CD14-positive monocyte (primary cell): ENCODE measurements around the gene FAM117B. TPM values are rescaled to one million over a fixed set of nuclear protein-coding genes. Genes with fewer than 3 reads are reported as not detected.

Experiments
- DNase-seq, 3 donors: peaks; one replicate each; pipeline ENCODE4 v3.0.0-alpha.2; 2011 to 2022
- H2AFZ ChIP-seq: 2 replicates; pipeline ENCODE4 v1.6.0; 2012; ENCODE audit warnings: mild to moderate bottlenecking, low read depth, low read length, inconsistent platforms; ENCODE audit not compliant: insufficient read depth, poor library complexity, severe bottlenecking
- H3K27ac ChIP-seq, 2 donors: 1 replicate in 1 of 2; 2 replicates in 1 of 2; pipeline ENCODE4 v1.5.1; 2012 to 2013; ENCODE audit warnings: low read length in 2 of 2, control low read depth in 1 of 2, inconsistent platforms in 1 of 2, low read depth in 1 of 2, mild to moderate bottlenecking in 1 of 2
- H3K27me3 ChIP-seq, 2 donors: one replicate each; pipeline versions ENCODE4 v1.6.0 to v1.6.1; 2011 to 2013; ENCODE audit warnings: low read length in 2 of 2; ENCODE audit not compliant: control insufficient read depth in 2 of 2, insufficient read depth in 2 of 2
- H3K36me3 ChIP-seq, 2 donors: replicated peaks in 1 of 2; 1 replicate in 1 of 2; 2 replicates in 1 of 2; pipeline versions ENCODE4 v1.5.1 to v1.6.1; 2012 to 2013; ENCODE audit warnings: low read length in 2 of 2, control low read depth in 1 of 2, inconsistent platforms in 1 of 2, mild to moderate bottlenecking in 1 of 2; ENCODE audit not compliant: insufficient read depth in 2 of 2, control insufficient read depth in 1 of 2
- H3K4me1 ChIP-seq, 2 donors: 1 replicate in 1 of 2; 2 replicates in 1 of 2; pipeline versions ENCODE4 v1.5.1 to v1.6.1; 2012 to 2013; ENCODE audit warnings: low read length in 2 of 2, control low read depth in 1 of 2, inconsistent platforms in 1 of 2, mild to moderate bottlenecking in 1 of 2, moderate library complexity in 1 of 2; ENCODE audit not compliant: insufficient read depth in 2 of 2, control insufficient read depth in 1 of 2
- H3K4me2 ChIP-seq: replicated peaks from 2 replicates; pipeline ENCODE3; 2012; ENCODE audit warnings: low read length, moderate library complexity, mild to moderate bottlenecking; ENCODE audit not compliant: poor library complexity, severe bottlenecking; ENCODE audit errors: extremely low read depth
- H3K4me3 ChIP-seq, 3 experiments: fragments of 200-600 bp in 1 of 3; sonication (generic) in 1 of 3; replicated peaks in 1 of 3; 1 replicate in 2 of 3; 2 replicates in 1 of 3; pipeline ENCODE4 v1.5.1; 2011 to 2013; ENCODE audit warnings: low read length in 3 of 3, mild to moderate bottlenecking in 3 of 3, control low read depth in 2 of 3, low read depth in 2 of 3, inconsistent platforms in 1 of 3, moderate library complexity in 1 of 3
- H3K79me2 ChIP-seq: 2 replicates; pipeline ENCODE4 v1.6.0; 2012; ENCODE audit warnings: mild to moderate bottlenecking, control low read depth, inconsistent platforms, low read length, moderate library complexity; ENCODE audit not compliant: insufficient read depth
- H3K9ac ChIP-seq: 2 replicates; pipeline ENCODE4 v1.6.0; 2017; ENCODE audit warnings: low read length, mild to moderate bottlenecking; ENCODE audit not compliant: insufficient read depth, poor library complexity, severe bottlenecking
- H3K9me3 ChIP-seq, 2 donors: replicated peaks in 1 of 2; 1 replicate in 1 of 2; 2 replicates in 1 of 2; pipeline versions ENCODE4 v1.5.1 to v1.6.1; 2012 to 2013; ENCODE audit warnings: low read length in 2 of 2, control low read depth in 1 of 2; ENCODE audit not compliant: control insufficient read depth in 1 of 2, insufficient read depth in 1 of 2
- H4K20me1 ChIP-seq: 2 replicates; pipeline ENCODE4 v1.6.0; 2012; ENCODE audit warnings: mild to moderate bottlenecking, low read length, control low read depth, moderate library complexity; ENCODE audit not compliant: insufficient read depth
- H3K27ac Mint-ChIP-seq, 7 donors: one replicate each; pipeline ENCODE4 v1.8.0; 2020; ENCODE audit warnings: mild to moderate bottlenecking in 7 of 7, mixed read lengths in 7 of 7, moderate library complexity in 6 of 7, inconsistent platforms in 2 of 7
- H3K27me3 Mint-ChIP-seq, 3 donors: one replicate each; pipeline ENCODE4 v1.8.0; 2021 to 2022; ENCODE audit warnings: low read depth in 3 of 3, mild to moderate bottlenecking in 3 of 3, mixed read lengths in 3 of 3, moderate library complexity in 3 of 3, inconsistent platforms in 1 of 3
- H3K36me3 Mint-ChIP-seq, 2 donors: one replicate each; pipeline ENCODE4 v1.8.0; 2020; ENCODE audit warnings: mixed read lengths in 2 of 2, inconsistent platforms in 1 of 2, mild to moderate bottlenecking in 1 of 2
- H3K4me1 Mint-ChIP-seq: one replicate; pipeline ENCODE4 v1.8.0; 2020; ENCODE audit warnings: mild to moderate bottlenecking, mixed read lengths
- H3K4me3 Mint-ChIP-seq, 2 donors: one replicate each; pipeline ENCODE4 v1.8.0; 2020; ENCODE audit warnings: mild to moderate bottlenecking in 2 of 2, mixed read lengths in 2 of 2, moderate library complexity in 1 of 2
- H3K9me3 Mint-ChIP-seq, 7 donors: one replicate each; pipeline ENCODE4 v1.8.0; 2020 to 2022; ENCODE audit warnings: mixed read lengths in 7 of 7, mild to moderate bottlenecking in 6 of 7, moderate library complexity in 6 of 7, inconsistent platforms in 2 of 7
- WGBS: methylation state at CpG from one replicate; pipeline ENCODE4 v1.1.5; 2013; ENCODE audit warnings: missing lambda C conversion rate; ENCODE audit not compliant: insufficient coverage; 5-methylcytosine and 5-hydroxymethylcytosine counted together
- intact Hi-C, 2 donors: fragments of 100-400 bp; cut with micrococcal nuclease; formaldehyde crosslinking; loops; one replicate each; pipeline versions ENCODE4 v1.15.0 to v1.15.1; 2023
- polyA plus RNA-seq, 3 donors: library from polyadenylated mRNA; depleted of rRNA in 1 of 3; unstranded in 2 of 3; stranded (reverse) in 1 of 3; fragments of 300-500 nt in 2 of 3; fragments of >200 nt in 1 of 3; fragmentation: Illumina TruSeq in 2 of 3; gene quantifications; 1 replicate in 2 of 3; 2 replicates in 1 of 3; pipeline ENCODE4 v1.2.3, GENCODE V29; 2012 to 2021
- TF ChIP-seq, protein P1 (sequence below): fragments of 200-600 bp; IDR thresholded peaks from one replicate; pipeline ENCODE4 v1.8.0; 2022; ENCODE audit warnings: antibody characterized with exemption, mild to moderate bottlenecking

Gene FAM117B
- polyA plus RNA-seq, 3 donors, result 4.6 to 5.5 (median 4.6) TPM

- WGBS, result 67% methylated on average over 1 of the region's 3 CpGs
- H3K4me3 ChIP-seq, result no peak overlapping the region
- H3K9ac ChIP-seq, result no peak overlapping the region
- TF ChIP-seq, protein P1, sequence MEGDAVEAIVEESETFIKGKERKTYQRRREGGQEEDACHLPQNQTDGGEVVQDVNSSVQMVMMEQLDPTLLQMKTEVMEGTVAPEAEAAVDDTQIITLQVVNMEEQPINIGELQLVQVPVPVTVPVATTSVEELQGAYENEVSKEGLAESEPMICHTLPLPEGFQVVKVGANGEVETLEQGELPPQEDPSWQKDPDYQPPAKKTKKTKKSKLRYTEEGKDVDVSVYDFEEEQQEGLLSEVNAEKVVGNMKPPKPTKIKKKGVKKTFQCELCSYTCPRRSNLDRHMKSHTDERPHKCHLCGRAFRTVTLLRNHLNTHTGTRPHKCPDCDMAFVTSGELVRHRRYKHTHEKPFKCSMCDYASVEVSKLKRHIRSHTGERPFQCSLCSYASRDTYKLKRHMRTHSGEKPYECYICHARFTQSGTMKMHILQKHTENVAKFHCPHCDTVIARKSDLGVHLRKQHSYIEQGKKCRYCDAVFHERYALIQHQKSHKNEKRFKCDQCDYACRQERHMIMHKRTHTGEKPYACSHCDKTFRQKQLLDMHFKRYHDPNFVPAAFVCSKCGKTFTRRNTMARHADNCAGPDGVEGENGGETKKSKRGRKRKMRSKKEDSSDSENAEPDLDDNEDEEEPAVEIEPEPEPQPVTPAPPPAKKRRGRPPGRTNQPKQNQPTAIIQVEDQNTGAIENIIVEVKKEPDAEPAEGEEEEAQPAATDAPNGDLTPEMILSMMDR, result no peak
- Mint-ChIP-seq H3K4me3 (no peak overlapping the region), H3K4me1 (no peaks in the 10 kb centered on the region), H3K9me3 (peaks cover 6 to 12% (median 8%) of the 10 kb centered on the region in 7 donors), H3K27ac (no peak overlapping the region), H3K27me3 (no peaks in the 10 kb centered on the region), H3K36me3 (peaks cover 9 to 19% of the 10 kb centered on the region in 2 donors)
- no peaks in the 10 kb centered on the region for H3K79me2 ChIP-seq
- H3K4me2 ChIP-seq, result no peak overlapping the region
- H4K20me1 ChIP-seq, result no peaks in the 10 kb centered on the region
- no peaks in the 10 kb centered on the region for H3K36me3 ChIP-seq
- H3K9me3 ChIP-seq, result peaks cover 0 to 3% of the 10 kb centered on the region in 2 donors
- no peaks in the 10 kb centered on the region for H3K4me1 ChIP-seq
- H3K27me3 ChIP-seq, result no peaks in the 10 kb centered on the region
- H3K27ac ChIP-seq, result no peak overlapping the region
- no peak for DNase-seq
- intact Hi-C loops, result no loop called here
- no peak overlapping the region for H2AFZ ChIP-seq
Measured at GRCh38 chr2:202808754-202809153, 174.0 kb downstream of the FAM117B start.

DNA sequence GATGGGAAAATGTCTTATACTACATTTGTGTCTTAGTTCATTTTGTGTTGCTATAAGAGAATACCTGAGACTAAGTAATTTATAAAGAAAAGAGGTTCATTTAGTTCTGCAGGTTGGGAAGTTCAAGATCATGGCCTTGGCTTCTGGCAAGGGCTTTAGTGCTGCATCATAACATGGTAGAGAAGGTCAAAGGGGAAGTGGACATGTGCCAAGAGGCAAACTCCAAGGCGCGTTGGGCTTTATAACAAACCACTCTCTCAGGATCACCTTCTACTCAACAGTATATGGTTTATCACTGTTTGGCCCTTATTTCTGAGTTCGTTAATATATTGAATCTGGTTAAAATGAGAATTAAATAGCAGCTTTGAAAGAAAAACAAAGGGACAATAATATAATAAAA is 178.6 kb downstream of the FAM117B start:
- H3K4me1 Mint-ChIP-seq, result no peaks in the 10 kb centered on the region
- Histone ChIP-seq H3K9me3 (peaks cover 0 to 3% of the 10 kb centered on the region in 2 donors), H3K4me2 (no peak overlapping the region), H3K79me2 (no peaks in the 10 kb centered on the region), H3K4me3 (no peak overlapping the region), H3K27ac (no peak overlapping the region), H3K9ac (no peak overlapping the region), H3K4me1 (no peaks in the 10 kb centered on the region), H4K20me1 (no peaks in the 10 kb centered on the region), H2AFZ (no peak overlapping the region), H3K27me3 (no peaks in the 10 kb centered on the region), H3K36me3 (no peaks in the 10 kb centered on the region)
- no CpG with 5 or more reads among the region's 3 CpGs for WGBS
- no peak overlapping the region for H3K27ac Mint-ChIP-seq
- peaks cover 8 to 15% (median 9%) of the 10 kb centered on the region in 7 donors for H3K9me3 Mint-ChIP-seq
- TF ChIP-seq, protein P1, result no peak
- no peak for DNase-seq
- peaks cover 4 to 11% of the 10 kb centered on the region in 2 donors for H3K36me3 Mint-ChIP-seq
- H3K27me3 Mint-ChIP-seq, result no peaks in the 10 kb centered on the region
- intact Hi-C loops, result no loop called here
- H3K4me3 Mint-ChIP-seq, result no peak overlapping the region
